GM08714 (cell line): ENCODE results near the gene DDR2.

ENCODE experiments used
- H3K4me3 ChIP-seq: fragments of 200-500 bp; sonication (Bioruptor generic); 2 replicates; pipeline ENCODE4 v1.5.1; 2014; ENCODE audit warnings: mild to moderate bottlenecking, low read length, inconsistent platforms
- ZNF274 ChIP-seq: IDR thresholded peaks from 2 replicates; pipeline ENCODE4 v1.6.1; 2012; ENCODE audit warnings: mild to moderate bottlenecking, low read depth, low read length

The DDR2 gene

DNA sequence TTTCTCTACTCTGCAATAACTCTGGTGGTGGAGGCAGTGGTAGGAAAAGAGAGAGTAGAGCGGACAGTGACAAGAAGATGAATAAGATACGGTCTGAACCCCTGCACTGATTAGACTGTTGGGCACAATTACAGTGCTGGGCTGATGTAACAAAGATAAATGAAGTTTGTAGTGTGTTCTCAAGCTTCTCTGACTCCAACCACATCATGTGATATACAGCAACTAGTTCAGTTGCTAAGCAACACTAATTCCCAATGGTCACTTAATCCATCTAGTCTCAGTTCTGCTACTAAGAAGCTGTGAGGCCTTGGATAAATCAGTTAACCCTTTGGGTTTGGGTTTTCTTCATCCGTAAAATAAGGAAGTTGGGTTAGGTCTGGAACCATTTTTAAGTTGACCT is 17.3 kb downstream of the DDR2 start:
- TF ChIP-seq ZNF274 = no peak

DNA sequence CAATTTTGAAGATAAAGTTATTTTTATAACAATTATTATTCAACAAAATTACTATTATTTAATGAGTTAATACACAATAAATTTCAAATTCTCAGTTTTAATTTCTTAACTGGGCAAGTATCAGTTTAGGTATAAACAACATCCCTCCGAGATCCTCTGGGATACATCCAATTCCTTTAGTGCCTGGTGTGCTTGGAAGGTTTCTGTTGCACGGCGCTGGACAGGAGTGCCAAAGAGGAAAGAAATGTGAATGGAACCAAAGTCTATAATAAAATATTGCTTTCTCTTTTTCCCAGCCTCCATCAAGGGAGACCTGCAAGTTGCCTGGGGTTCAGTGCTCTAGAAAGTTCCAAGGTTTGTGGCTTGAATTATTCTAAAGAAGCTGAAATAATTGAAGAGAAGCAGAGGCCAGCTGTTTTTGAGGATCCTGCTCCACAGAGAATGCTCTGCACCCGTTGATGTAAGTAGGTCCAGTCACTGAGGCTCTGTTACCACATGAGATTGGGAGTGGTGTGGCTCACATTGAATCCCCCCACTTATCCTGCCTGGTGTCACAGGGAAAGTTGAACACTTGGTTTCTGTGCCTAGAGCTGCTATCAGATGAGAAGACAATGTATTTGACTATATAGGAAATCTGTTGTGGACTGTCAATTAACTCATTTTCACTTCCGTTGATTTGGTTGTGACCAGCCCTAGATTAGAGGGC is 22.8 kb downstream of the DDR2 start:
- no peak overlapping the region for H3K4me3 ChIP-seq
- TF ChIP-seq ZNF274 = no peak

More for the DNA sequence above, 17.3 kb downstream of the DDR2 start:
- no peak overlapping the region for H3K4me3 ChIP-seq

DNA sequence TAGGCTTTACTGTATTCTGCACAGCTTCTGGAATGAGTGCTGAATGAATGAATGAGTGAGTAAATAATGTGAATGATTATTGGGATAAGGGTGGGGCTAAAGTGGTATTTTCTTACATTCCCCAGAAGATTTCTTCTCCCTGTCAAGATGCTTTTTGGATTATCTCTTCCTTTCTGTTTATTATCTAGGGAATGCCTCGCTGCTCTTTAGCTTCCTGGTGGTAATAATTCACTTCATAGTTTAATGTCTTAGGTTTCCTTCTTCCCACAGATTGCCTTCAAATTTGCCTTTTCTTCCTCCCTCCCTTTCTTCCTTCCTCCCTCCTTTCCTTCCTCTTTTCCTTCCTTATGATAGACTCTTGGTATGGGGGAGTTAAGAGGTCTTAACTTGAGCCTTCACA is 24.0 kb downstream of the DDR2 start:
- H3K4me3 ChIP-seq = no peak overlapping the region
- TF ChIP-seq ZNF274 = no peak

DNA sequence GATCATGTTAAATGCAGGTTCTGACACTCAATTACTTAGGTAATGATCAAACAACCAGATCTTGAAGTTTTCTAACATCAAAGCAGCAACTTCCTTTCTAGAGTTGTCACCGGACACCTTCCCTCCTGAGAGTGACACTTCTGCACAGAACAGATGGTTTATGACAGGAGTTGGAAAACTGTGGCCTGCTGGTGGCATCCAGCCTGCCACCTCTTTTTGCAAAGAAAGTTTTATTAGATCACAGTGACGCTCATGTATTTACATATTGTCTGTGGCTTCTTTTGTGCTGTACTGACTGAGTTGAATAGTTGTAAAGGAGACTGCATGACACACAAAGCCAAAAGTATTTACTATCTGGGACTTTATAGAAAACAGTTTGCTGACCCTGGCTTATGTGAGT is 28.3 kb downstream of the DDR2 start:
- TF ChIP-seq ZNF274 = no peak
- H3K4me3 ChIP-seq = no peak overlapping the region

DNA sequence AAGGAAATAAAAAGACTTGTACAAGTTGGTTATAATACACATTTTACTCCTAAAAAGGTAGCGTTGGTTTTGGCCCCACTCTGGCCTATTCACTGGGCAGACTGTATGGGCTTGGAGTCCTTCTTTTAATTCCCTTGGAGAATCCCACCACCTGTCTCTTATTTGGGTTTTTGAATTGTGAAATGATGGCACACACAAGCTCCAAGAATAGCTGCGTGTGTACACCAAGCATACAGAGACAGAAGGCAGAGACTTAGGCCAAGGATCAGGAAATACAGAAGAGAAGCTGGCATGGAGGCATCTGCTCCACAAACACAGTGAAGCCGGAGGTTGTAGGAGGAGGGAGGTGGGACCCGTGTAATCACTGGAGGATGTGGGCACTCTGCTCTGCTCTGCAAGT is 29.1 kb downstream of the DDR2 start:
- H3K4me3 ChIP-seq = no peak overlapping the region
- TF ChIP-seq ZNF274 = no peak

DNA sequence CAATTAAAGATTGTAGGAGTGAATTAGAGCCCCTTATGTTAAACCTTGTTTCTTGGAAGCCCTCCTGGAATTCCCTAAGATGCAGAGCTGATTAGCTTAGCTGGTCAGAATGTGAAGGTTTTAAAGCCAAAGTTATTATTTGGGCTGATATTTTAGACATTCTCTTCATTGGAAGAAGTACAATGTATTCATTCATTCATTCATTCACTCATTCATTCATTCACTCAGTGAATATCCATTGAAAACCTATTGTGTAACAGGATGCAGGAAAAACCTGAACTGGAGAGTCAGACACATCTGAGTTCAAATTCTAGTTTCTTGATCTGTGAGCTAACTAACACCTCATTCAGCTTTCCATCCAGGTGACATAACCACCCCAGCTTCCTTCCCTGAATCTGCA is 29.7 kb downstream of the DDR2 start:
- no peak overlapping the region for H3K4me3 ChIP-seq
- TF ChIP-seq ZNF274 = no peak

DNA sequence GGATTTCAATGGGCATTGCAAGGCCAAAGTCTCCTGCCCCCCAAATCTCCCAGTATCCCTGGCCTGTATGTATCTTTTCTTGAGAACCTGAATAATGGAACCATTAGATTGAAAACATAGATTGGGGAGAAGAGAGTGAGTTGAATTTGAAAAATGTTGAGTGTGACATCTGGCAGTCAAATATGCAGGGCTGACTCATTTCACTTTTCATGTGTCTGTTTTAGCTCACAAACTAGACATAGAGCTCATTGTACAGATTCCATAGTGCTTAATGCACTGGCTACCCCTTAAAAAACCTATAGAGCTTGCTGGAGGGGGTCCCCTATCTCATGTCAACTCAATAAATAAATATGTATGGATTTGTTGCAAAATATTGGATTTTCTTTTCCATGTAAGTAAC is 30.8 kb downstream of the DDR2 start:
- TF ChIP-seq ZNF274 = no peak
- no peak overlapping the region for H3K4me3 ChIP-seq

DNA sequence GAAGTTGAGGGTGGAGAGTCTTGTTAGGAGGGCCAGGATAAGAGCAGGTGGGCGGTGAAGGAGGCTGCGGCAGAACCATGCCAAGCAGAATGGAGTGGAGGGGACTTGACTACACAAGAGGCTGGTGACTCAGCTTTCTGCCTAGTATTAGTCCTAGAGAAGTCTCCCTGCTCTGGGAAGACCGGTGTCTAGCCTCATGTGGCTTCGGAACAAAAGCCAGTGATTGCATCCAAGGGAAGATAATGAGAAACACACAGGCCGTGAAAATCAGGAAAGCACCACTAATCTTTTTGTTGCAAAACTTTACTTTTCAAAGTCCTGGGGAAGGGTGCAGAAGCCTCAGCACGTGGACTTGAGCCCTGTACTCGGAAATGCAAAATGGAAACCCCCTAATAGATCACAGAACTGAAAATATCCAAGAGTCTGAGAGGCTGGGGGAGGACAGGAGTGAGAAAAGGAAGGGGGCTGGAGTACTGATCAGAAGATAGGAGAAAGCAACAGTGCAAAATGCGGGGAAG is 31.4 kb downstream of the DDR2 start:
- no peak for TF ChIP-seq ZNF274
- H3K4me3 ChIP-seq = no peak overlapping the region

DNA sequence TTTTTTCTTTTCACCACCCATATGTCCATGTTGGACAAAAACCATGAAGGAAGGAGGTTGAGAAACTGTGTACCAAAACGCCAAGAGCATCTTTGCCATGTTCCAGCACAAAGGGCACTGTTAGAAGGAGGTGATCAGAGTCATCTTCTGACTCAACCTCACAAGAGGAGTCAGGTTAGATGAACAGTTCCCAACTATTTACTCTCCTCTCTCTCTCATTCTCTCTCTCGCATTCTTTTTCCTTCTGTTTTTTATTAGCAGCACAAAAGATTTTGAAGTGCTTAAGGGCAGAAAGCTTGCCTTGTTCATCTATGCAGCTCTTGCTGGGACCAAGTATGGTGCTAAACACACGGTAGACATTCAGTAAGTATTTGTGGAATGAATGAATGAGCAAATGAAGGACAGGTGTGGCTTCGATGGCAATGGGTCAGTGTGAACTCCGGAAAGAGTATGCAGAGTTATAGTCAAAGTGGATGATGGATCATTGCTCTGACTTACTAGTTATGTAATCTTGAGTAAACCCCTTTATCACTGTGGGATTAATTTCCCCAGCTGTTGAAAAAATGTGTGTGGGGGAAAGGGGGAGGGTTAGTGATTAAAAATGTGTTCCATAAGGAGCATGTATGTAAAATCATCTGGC is 33.9 kb downstream of the DDR2 start:
- H3K4me3 ChIP-seq = no peak overlapping the region
- no peak for TF ChIP-seq ZNF274

DNA sequence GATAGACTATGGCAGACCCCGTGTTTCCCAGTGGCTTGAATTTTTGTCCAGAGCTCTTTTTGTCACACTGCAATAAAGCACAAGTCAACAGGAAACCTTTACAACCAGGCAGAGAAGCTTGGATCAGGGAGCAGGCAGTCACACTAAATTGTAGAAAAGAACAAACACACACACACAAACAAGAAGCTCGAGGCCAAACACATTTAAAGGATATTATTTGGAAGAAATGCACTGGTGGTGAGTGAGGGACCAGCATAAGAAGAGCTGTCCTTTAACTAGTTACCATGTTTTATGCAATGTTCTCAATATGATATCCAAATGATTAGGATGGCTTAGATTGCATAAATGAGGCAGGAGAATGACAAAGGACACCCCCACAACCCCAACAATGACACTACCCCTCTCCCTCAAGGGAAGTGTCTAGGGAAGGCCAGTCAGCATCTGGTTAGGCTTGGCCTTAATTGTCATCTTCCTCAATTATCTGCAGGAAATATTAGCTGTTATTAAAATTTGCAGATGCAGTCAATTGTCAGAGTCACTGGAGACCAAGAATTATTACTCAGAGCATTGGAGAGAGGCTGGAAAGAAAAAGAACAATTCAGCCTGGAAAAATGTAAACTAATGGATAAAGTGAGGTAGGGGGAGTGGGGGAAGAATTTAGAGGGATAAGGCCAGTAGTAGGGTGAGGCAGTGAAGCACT is 35.3 kb downstream of the DDR2 start:
- no peak for TF ChIP-seq ZNF274
- no peak overlapping the region for H3K4me3 ChIP-seq

DNA sequence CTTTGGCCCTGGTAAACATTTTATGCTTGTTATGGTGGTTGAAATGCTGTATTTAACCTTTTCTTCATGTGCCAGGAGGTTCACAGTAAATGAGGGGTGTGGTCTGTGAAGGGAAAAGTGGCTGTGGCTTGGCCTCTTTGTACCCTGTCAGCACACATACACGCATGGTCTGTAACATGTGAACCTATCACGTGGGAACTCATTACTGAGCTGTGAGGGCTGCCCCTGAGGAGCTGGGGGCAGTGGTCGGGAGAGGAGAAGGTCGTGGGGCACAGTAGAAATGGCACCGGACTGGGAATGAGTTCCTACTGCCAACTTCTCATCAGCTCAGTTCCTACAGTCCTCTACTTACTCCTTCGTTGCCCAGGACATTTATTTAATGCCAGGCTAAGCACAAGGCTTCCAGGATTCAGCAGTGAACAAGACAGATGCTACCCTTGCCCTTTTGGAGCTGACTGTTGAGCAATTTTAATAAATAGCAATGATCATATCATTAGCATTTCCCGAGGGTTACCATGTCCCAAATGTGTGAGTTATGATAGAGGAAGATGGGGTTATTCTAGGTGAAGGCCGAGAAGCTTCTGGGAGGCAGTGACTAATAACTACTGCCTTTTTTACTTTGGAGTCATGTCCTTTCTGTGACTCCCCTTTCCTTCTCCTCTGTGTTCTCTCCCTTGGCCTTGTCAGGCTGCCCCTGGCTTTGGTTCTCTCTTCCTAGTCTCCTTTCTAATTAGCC is 38.8 kb downstream of the DDR2 start:
- H3K4me3 ChIP-seq = no peak overlapping the region
- no peak for TF ChIP-seq ZNF274

DNA sequence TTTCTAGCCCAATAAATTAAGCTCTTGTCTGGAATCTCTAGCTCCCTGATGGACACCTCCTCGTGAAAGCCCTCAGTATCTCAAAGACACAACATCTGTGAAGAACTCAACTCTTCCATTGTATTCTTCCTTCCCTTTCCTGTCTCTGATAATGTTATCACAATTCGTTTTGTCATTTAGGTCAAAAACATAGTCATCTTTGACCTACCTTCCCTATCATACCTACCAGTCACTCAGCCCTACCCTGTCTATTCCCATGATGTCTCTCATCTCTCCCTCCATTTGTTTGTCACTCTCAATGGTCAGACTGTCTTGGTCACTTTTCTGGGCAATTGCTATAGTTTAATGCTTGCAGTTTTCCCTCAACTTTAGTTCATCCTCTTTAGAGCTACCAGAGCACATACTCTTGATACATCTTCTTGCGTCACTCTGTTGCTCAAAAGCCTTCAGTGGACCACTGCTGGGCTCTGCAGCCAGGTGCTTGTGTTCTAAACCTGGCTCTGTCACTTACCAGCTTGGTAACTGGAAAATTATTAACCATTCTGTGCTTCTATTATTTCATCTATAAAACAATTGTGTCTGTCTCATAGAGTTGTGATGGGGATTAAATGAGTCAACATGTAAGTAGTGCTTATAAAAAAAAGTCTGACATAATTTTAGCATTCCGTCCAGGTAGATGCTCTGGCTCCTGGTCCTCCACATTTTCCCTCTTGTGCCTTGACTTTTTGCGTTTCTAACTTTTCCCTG is 39.6 kb downstream of the DDR2 start:
- TF ChIP-seq ZNF274 = no peak
- no peak overlapping the region for H3K4me3 ChIP-seq

DNA sequence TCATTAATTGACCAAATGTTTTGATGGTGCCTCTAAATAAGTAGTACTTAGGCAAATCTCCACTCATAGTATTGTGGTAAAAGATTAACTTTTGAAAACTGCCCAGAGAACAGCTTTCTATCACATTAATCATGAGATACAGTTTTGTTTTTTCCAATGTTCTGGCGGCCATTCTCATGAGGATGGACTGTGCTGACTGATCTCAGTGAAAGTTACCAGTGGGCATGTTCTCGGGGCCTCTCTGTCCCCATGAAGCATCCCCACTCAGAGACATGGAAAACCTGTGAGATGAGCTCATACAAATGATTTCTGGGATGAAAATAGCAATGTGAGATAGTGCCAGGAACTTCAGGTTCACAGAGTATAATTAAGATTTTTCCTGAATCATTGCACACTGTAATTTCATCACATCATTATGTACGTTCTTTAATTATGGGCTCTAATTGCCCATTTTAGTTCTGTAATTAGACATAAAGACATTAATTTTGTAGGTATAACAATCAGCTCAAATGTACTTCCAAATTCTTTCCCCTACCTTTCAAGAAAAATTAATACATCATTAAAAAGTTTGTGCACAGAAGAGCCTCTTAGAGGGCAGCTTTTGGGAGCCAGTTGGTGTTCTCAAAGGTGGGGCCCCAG is 40.5 kb downstream of the DDR2 start:
- no peak overlapping the region for H3K4me3 ChIP-seq
- no peak for TF ChIP-seq ZNF274
